MG63 (cell line): ENCODE data around the gene IFIT2. TPM values are rescaled to one million over a fixed set of nuclear protein-coding genes. Genes with fewer than 3 reads are reported as not detected.
A peak's percentile ranks its signal among the peaks of the same experiment; 100 is the strongest.
"Not testable (repeated sequence)": the region's sequence is repeated elsewhere in the genome, so short reads cannot be mapped to it uniquely, and the experiment has no call there.

Source experiments
- DNase-seq: peaks from one replicate; pipeline ENCODE4 v3.0.0-alpha.2; 2020
- H3K27me3 ChIP-seq: fragments of 250-450 bp; sonication (Bioruptor Pico); 2 replicates; pipeline ENCODE4 v1.5.1; 2020; ENCODE audit warnings: mild to moderate bottlenecking, moderate library complexity
- H3K36me3 ChIP-seq: fragments of 250-450 bp; sonication (Bioruptor Pico); 2 replicates; pipeline ENCODE4 v1.5.1; 2020; ENCODE audit warnings: mild to moderate bottlenecking, moderate library complexity
- H3K4me3 ChIP-seq: fragments of 250-450 bp; sonication (Bioruptor Pico); 2 replicates; pipeline ENCODE4 v1.5.1; 2020; ENCODE audit warnings: mild to moderate bottlenecking, moderate library complexity
- H3K9me3 ChIP-seq: fragments of 250-450 bp; sonication (Bioruptor Pico); 2 replicates; pipeline ENCODE4 v1.5.1; 2020; ENCODE audit warnings: mild to moderate bottlenecking, moderate library complexity
- total RNA-seq: library from RNA; depleted of rRNA; stranded (reverse); fragments of >200 nt; shearing (Covaris generic); gene quantifications from 2 replicates; pipeline ENCODE4 v1.2.3, GENCODE V29; 2014; ENCODE audit warnings: low replicate concordance

IFIT2 gene
- total RNA-seq, 1 experiment from 2014 or later, result 14.3 TPM

DNA sequence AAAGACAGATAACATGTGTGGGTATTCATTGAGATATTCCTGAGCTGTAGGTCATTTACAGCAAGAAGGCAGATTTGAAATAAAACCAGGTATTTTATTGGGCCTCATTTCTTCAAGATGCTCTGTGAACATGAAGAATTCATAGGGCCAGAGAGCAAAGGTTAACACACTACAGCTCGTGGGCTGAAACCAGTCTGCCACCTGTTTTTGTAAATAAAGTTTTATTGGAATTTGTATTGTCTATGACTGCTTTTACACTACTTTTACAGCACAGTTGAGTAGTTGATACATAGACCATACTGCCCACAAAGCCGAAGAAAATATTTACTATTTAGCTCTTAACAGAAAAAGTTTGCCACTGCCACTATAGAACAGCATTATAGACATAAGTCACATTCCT, 28.2 kb upstream of the IFIT2 start:
- H3K36me3 ChIP-seq, result no peaks in the 10 kb centered on the region
- no peaks in the 10 kb centered on the region for H3K27me3 ChIP-seq
- no peaks in the 10 kb centered on the region for H3K9me3 ChIP-seq
- no peak overlapping the region for H3K4me3 ChIP-seq
- no peak for DNase-seq

DNA sequence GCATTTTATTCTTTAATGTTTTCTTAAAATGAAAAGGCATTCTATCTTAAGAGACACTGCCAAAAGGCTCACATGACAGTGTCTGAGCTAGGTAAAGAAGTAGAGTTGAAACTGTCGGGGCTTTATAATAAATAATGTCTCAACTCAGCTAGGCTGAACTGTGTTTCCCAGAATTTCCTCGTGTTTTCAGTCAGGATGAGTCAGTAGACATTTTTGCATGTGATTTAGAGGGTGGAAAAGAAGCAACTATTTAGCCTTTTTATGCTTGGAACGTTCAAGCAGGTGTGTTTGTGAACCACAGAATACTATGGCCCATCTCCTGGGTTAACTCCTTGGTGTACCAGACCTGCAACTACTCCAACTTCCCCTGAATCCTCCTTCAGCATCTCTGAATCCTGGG, 26.9 kb upstream of the IFIT2 start:
- no peak overlapping the region for H3K4me3 ChIP-seq
- H3K36me3 ChIP-seq, result no peaks in the 10 kb centered on the region
- H3K27me3 ChIP-seq, result no peaks in the 10 kb centered on the region
- DNase-seq, result no peak
- H3K9me3 ChIP-seq, result no peaks in the 10 kb centered on the region

DNA sequence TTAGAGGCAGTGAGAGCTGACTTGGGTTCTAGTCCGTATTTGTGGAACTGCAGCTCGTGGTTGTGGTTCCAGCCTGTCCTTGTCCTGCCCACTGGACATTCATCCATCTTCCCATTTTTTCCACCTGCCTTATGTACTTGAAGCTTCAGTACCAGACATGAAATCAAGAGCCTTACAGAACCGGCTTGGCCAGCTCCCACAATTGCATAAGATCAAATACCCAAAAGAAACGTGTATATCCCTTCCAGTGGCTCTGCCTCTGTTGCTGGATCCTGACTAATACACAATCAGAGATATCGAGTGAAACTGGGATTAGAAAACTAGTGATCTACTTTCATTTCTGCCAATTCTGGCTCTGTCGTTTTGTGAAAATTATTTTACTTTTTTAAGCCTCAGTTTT, 26.5 kb upstream of the IFIT2 start:
- Histone ChIP-seq H3K27me3 (no peaks in the 10 kb centered on the region), H3K9me3 (no peaks in the 10 kb centered on the region), H3K36me3 (no peaks in the 10 kb centered on the region), H3K4me3 (no peak overlapping the region)
- DNase-seq, result no peak

DNA sequence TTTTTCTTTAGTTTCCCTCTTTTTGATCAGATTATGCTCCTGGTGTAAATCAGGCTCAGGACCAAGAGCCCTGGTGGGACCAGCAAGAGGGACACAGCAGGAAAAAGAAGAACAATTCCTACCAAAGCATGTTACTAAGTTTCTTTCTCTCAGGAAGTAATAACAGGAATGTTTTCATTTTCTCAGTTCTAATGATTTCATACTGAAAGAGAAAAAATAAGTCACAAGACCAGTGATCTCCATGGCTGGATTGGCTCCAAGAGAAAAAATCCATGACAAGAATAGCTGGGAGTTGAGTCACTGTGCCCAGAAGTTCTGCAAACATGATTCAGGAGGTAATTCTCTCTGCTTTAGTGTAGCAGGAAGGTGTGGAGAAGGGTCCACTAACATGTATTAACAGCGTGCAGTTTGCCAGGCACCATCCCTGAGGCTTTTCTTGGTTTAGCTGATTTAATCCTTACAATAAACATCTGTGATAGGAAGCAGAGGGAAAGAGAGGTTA, 23.8 kb upstream of the IFIT2 start:
- peak; percentile 84 for DNase-seq
- H3K36me3 ChIP-seq, result no peaks in the 10 kb centered on the region
- no peaks in the 10 kb centered on the region for H3K9me3 ChIP-seq
- no peak overlapping the region for H3K4me3 ChIP-seq
- H3K27me3 ChIP-seq, result no peaks in the 10 kb centered on the region

DNA sequence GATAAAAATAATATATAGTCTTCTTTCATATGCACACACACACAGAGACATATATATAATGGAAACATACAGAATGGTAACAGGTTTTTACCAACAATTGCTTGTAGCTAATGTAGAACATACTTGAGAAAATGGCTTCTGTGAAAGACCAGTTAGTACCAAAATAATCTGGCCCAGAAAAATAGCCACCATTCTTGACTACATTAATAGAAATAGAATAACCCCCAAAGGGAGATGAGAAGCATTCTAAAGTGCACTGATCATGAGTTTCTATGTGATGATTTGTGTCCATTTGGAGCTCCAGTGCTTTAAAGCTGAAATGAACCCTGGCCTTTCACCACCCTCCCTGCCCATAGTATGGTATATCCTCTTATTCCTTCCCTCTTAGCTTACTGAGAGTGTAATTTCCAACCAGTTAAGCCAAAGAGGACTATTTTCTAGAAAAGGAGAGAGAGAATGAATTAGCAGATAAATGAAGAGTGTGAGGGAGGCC, 22.9 kb upstream of the IFIT2 start:
- no peaks in the 10 kb centered on the region for H3K36me3 ChIP-seq
- H3K4me3 ChIP-seq, result no peak overlapping the region
- no peak for DNase-seq
- H3K9me3 ChIP-seq, result no peaks in the 10 kb centered on the region
- H3K27me3 ChIP-seq, result no peaks in the 10 kb centered on the region

DNA sequence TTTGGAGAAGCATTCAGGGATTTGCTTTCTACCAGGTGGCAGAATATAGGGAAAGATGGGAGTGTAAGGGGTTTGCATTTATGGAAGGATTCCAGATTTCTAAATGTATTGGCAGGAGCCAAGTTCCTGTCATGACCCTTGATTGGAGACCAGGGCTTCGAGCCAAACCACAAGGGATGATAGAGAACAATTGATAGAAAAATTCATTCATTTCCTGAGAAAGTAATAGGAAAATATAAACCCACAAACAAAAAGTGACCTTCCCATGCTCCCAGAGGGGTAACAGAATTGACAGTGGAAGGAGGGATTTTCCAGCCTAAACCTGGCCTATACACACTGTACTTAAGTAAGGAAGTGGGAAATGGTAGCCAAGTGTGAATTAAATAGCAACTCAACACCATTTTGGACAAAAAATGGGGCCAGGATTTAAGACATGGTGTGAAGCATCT, 22.4 kb upstream of the IFIT2 start:
- no peak overlapping the region for H3K4me3 ChIP-seq
- DNase-seq, result peak; percentile 50
- H3K27me3 ChIP-seq, result no peaks in the 10 kb centered on the region
- H3K9me3 ChIP-seq, result no peaks in the 10 kb centered on the region
- no peaks in the 10 kb centered on the region for H3K36me3 ChIP-seq

DNA sequence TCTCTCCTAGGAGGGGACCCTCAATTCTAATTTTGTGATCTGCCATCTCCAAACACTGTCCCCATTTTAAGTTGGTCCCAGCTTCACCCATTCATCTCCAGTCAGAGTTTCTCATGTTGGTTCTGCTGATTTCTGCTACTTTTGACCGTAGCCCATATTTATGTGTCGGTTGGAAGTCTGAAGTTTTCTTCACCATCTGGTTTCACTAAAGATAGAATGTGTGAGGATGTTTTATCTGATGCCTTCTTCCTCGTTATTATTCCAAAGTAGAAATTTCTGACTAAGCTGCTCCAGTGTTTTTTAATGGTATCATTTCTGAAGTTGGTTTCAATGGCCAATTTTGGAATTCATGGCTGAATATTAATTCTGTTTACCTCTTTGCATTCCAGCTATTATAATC, 21.3 kb upstream of the IFIT2 start:
- no peaks in the 10 kb centered on the region for H3K36me3 ChIP-seq
- no peak overlapping the region for H3K4me3 ChIP-seq
- DNase-seq, result no peak
- no peaks in the 10 kb centered on the region for H3K9me3 ChIP-seq
- H3K27me3 ChIP-seq, result no peaks in the 10 kb centered on the region

DNA sequence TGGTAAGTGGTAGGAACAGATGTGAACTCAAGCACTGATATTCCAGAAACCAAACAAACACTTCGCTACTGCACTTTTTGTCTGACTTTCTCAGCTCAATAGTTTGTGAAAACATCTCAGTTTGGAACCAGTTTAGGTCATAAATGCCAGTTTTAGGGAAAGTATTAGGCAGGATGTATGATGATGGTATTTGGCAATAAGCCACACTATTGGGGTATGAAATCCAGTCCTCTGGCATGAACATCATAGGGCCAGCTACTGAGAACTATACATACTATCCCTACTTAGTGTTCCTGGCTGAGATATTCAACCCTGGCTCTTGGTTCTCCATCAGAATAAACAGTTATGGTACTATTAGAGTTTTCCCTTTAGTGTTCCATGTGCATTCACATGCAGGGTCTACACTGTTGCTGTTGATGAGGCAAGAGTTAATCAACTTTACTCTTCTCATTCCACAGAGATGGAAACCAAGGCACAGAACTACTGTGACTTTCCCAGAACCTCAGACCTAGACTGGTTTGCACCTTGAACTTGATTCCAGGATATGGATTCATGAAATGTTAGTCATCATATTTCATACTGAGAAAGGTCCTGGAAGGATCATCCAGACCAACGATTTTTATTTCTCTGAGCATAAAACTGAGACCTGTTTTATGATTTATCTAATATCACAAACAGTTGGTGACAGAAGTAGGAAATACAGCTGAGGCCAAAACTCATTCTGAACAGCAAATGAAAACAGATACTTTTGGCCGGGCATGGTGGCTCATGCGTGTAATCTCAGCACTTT, 20.0 kb upstream of the IFIT2 start:
- Histone ChIP-seq H3K27me3 (no peaks in the 10 kb centered on the region), H3K9me3 (no peaks in the 10 kb centered on the region), H3K36me3 (no peaks in the 10 kb centered on the region), H3K4me3 (no peak overlapping the region)
- DNase-seq, result peak; percentile 14

DNA sequence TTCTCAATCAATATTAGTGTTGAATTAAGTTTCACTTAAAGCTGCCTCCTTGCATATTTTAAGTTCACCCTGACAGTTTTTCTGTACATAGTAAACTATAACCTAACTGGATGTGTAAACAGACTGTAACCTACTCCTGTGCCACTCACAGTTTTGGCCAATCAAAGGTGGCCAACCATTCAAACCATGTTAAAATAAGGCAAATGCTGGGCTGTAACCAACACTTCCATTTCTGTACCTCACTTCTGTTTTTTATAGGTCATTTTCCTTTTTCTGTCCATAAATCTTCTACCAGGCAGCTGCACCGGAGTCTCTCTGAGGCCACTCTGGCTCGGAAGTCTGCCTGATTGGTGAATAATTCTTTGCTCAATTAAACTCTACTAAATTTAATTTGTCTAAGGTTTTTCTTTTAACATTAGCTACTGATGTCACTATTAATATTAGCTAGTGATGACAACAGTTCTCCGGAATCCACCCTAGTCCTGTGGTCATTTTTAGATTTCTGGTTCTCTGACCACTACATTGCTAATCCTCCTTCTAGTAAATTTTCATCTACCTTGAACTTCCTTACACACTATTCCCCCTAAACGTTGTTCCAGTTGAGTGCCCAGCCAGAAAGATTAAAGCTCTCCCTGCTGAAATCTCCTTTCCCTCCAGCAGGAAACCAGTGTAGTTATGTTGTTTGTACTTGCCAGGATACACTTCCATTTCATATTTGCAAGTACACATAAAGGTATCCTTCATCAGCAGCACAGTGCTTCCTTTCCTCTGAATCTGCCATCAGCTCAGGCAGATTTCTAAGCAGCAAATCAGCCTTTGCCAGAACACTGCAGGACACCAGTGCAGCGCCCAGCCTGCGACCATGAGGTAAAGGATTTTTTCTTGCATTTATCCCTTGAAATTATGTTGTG, 18.6 kb upstream of the IFIT2 start:
- DNase-seq, result no peak

DNA sequence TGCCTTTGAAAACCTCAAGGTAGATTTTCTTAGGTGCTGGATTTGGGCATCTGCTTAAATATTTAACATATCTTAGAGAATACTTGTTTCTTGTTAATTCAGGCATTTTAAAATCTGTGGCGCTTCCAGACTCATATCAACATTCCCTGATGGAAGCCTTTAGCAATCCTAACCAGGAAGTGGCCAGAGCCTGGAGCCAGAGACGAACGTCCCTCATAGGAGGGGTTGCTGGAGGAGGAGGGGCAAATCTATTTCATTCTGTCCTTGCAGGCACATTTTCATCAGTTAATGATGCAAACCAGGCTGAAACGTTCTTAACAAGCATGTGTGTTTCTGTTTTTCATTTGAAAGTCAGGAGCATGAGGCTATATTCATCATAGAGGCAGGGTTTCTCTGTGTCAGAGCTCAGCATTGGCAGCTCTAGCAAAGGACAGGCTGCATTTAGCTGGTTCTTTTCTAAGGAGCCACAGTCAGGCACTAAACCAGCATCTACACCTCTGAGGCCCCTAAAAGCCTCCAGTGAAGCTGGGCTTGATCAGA, 17.8 kb upstream of the IFIT2 start:
- peak; percentile 38 for DNase-seq
- Histone ChIP-seq H3K27me3 (no peaks in the 10 kb centered on the region), H3K36me3 (no peaks in the 10 kb centered on the region), H3K9me3 (no peaks in the 10 kb centered on the region; the same call in 1 of the 2 replicates), H3K4me3 (no peak overlapping the region)

More for the DNA sequence above, 18.6 kb upstream of the IFIT2 start:
- H3K27me3 ChIP-seq, result no peaks in the 10 kb centered on the region
- no peaks in the 10 kb centered on the region for H3K9me3 ChIP-seq
- no peaks in the 10 kb centered on the region for H3K36me3 ChIP-seq
- no peak overlapping the region for H3K4me3 ChIP-seq

DNA sequence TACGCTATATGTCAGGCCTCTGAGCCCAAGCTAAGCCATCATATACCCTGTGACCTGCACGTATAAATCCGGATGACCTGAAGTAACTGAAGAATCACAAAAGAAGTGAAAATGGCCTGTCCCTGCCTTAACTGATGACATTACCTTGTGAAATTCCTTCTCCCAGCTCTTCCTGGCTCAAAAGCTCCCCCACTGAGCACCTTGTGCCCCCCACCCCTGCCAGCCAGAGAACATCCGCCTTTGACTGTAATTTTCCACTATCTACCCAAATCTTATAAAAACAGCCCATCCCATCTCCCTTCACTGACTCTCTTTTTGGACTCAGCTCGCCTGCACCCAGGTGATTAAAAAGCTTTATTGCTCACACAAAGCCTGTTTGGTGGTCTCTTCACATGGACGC, 17.1 kb upstream of the IFIT2 start:
- H3K27me3 ChIP-seq, H3K9me3 ChIP-seq, DNase-seq, H3K36me3 ChIP-seq, H3K4me3 ChIP-seq: not testable (repeated sequence)

DNA sequence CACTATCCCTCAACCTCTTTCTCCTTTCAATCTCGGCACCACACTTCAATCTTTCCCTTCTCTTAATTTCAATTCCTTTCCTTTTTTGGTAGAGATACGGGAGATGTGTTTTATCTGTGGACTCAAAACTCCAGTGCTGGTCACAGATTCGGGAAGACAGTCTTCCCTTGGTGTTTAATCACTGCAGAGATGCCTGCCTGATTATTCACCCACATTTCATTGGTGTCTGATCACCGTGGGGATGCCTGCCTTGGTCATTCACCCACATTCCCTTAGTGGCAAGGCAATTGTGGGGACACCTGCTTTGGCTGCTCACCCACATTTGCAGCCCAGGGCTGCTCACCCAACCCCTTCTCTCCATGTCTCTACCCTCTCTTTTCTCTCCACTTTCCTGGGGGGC, 16.5 kb upstream of the IFIT2 start:
- H3K27me3 ChIP-seq, H3K36me3 ChIP-seq, H3K9me3 ChIP-seq, DNase-seq, H3K4me3 ChIP-seq: not testable (repeated sequence)

DNA sequence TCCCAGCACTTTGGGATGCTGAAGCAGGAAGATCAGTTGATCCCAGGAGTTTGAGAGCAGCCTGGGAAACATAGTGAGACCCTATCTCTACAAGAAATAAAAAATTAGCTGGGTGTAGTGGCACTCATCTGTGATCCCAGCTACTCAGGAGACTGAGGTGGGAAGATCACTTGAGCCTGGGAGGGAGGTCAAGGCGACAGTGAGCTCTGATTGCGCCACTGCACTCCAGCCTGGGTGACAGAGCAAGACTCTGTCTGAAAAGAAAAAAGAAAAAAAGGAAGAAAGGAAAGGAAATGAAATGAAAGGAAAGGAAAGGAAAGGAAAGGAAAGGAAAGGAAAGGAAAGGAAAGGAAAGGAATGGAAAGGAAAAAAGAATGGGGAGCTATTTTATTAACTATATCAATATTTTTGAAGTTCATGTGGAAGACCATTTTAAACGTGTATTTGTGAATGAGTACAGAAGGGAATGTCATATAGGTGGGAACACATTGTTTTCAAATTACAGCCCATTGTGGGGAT, 7.1 kb upstream of the IFIT2 start:
- Histone ChIP-seq H3K9me3 (peaks cover 5% of the 10 kb centered on the region; the same call in 1 of the 2 replicates), H3K27me3 (no peaks in the 10 kb centered on the region), H3K4me3 (no peak overlapping the region), H3K36me3 (no peaks in the 10 kb centered on the region)
- DNase-seq, result no peak

DNA sequence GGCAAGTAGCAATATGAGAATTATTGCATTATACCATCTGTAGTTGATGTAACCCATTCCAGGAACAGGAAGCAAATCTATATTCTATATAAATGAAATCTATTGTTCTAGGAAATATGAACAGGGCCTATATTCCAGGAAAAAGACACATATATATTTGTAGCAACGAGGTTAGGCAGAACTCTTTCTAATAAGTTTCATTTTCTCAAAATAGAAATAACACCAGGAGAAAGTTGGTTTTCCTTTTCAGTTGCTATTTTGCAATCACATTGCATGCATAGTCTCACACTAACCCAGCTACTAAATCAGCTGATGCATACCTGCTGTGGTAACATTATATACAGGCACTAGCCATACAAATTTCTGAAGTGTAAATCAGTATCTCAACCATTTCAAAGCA, 6.2 kb upstream of the IFIT2 start:
- no peaks in the 10 kb centered on the region for H3K27me3 ChIP-seq
- no peaks in the 10 kb centered on the region for H3K36me3 ChIP-seq
- no peak for DNase-seq
- H3K4me3 ChIP-seq, result no peak overlapping the region
- peaks cover 5% of the 10 kb centered on the region; the same call in 1 of the 2 replicates for H3K9me3 ChIP-seq

DNA sequence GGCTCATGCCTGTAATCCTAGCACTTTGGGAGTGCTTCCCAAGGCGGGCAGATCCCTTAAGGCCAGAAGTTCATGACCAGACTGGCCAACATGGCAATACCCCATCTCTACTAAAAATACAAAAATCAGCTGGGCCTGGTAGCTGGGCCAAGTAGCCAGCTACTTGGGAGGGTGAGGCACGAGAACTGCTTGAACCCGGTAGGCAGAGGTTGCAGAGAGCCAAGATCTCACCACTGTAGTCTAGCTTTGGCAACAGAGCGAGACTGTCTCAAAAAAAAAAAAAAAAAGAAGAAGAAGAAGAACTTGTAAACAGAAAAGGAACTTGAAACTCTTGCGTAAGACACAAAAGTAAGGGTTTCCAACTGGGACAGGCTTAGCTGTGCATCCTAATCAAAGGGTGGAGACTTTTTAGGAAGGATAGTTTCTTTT, 5.6 kb upstream of the IFIT2 start:
- Histone ChIP-seq H3K36me3 (no peaks in the 10 kb centered on the region), H3K9me3 (peaks cover 5% of the 10 kb centered on the region; the same call in 1 of the 2 replicates), H3K27me3 (no peaks in the 10 kb centered on the region), H3K4me3 (no peak overlapping the region)
- peak; percentile 68 for DNase-seq

DNA sequence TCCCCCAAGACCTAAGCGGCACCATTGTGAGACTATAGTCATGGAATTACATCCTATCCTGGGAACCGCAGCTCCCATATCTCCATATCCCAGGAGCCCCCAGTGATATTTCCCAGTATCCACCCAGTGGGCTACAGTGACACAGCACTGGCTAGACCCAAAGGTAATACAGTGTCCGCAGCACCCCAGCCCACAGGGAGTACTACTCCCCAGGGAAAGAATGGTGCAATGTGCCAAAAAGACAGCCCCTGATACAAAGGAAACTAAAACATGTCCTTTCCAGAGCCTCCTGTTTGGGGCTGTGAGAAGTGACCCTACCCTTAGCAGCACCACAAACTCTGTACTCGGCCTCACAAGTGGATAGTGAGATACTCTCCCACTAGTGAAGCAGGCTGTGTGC, 4.5 kb upstream of the IFIT2 start:
- H3K36me3 ChIP-seq, result no peaks in the 10 kb centered on the region
- DNase-seq, result no peak
- no peak overlapping the region for H3K4me3 ChIP-seq

DNA sequence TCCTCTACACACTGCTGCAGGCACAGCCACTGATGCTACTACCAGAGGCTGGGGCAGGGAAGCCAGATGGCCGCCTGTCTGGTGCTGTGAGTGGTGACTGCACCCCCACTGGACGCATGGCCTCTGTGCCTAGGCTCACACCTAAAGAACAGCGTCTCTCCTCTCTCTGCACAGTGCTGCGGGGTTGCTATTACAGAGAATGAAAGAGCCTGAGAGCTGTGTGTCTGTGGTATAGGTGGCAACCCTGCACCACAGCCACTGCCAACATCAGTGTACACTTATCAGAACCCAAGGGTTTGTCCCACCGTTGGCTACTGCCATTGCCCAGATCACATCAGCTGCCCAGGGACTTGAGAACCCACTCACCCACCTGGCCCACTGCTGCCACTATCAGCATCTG, 4.1 kb upstream of the IFIT2 start:
- Histone ChIP-seq H3K27me3 (no peaks in the 10 kb centered on the region), H3K36me3 (no peaks in the 10 kb centered on the region), H3K9me3 (peaks cover 5% of the 10 kb centered on the region; the same call in 1 of the 2 replicates), H3K4me3 (no peak overlapping the region)
- DNase-seq, result no peak

More for the DNA sequence above, 4.5 kb upstream of the IFIT2 start:
- Histone ChIP-seq H3K27me3 (no peaks in the 10 kb centered on the region), H3K9me3 (peaks cover 5% of the 10 kb centered on the region; the same call in 1 of the 2 replicates)
